Measurements from ENCODE around the gene ISY1.
A peak's percentile ranks its signal among the peaks of the same experiment; 100 is the strongest.
"Not testable (repeated sequence)": the region's sequence is repeated elsewhere in the genome, so short reads cannot be mapped to it uniquely, and the experiment has no call there.

ISY1 gene

DNA sequence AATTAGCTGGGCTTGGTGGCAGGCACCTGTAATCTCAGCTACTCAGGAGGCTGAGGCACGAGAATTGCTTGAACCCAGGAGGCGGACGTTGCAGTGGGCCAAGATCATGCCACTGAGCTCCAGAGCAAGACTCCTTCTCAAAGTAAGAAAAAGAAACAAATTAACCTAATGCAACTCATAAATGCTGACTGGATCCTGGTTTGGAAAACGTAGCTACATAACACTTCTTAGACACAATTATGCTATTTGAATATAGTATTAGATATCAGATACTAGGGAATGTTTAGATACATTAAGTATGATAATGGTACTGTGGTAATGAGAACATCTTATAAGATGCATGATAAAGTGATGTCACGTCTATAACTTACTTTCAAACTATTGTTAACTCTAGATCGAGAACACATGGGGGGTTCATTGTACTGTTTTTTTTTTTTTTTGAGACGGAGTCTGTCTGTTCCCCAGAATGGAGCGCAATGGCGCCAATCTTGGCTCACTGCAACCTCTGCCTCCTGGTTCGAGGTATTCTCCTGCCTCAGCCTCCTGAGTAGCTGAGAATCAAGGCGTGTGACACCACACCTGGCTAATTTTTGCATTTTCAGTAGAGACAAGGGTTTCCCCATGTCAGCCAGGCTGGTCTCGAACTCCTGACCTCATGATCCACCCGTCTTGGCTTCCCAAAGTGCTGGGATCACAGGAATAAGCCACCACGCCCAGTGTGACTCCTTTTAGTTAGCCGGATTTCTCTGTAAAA lies 5.9 kb upstream of the ISY1 start:
- DNase-seq (ENCODE audit: low read depth) = no peak

GRCh38 chr3:129165594-129165993 lies 4.7 kb upstream of the ISY1 start:
- DNase-seq (ENCODE audit: low read depth) = not testable (repeated sequence)

DNA sequence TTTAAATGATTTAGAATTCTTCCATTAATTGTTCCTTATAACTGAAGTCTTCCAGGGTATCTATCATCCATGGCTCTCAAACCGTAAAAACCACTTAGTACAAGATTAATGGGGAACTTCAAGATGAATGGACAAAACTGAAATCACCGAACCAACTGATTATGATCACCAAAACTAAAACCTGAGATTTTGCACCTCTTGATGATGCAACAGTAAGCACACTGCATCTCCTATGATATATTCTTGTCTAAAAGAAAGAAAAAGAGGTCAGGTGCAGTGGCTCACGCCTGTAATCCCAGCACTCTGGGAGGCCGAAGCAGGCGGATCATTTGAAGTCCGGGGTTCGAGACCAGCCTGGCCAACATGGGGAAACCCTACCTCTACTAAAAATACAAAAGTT lies 3.6 kb upstream of the ISY1 start:
- DNase-seq (ENCODE audit: low read depth) = no peak

DNA sequence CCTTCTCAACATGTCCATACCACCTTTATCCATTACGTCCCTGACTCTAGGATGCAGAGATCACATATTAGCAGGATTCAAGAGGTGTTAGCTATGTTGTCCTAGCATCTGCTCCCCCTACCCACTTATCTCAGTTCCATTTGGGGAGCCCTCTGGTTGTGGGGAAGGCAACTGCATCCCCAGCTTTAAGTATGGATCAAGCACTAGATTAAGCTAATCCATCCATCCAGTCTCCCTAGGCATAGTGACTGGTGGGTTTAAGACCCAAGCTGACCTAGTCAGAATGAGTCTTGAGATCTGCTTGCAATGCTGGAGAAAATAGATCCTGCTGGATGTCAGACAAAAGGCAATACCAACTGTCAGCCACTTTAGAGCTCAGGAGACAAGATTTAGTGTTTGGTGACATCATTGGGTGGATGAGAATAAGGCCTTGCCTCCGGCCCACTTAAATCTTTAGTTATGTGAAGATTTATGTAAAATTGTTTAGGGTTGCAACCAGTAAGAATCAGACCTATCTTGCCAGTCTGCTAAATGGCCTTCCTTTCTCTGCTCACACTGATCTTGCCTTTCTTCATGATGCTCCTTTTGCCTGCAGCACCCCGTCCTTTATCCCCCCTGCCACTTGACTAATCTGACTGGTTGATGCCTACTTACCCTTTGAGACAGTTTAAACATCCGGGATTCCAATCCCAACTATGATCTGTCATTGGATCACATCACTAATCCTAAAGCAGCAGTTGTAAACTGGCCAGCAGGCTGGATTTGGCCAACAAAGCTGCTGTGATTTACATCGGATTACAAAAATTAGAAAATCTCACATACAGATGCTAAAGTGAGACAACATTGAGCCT lies 2.1 kb upstream of the ISY1 start:
- no peak for DNase-seq (ENCODE audit: low read depth)

DNA sequence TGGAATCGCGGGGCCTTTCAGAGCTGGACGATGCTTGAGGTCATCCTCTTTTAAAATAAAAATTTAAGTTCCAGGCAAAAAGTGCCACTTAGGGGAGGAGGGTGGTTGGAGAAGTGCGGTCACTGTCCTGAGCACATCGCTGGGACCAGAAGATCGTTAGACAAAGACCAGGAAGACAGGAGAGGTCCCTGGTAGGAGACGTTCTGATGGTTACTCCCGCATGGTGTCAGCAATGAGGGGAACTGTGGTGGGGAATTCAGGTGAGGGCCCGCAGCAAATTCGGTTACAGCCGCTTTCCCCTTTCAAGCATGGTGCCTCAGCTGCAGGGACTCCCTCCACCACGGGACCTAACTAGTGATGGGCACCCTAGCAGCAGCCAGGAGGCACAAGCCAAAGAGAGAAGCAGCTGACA lies 1.0 kb upstream of the ISY1 start:
- DNase-seq (ENCODE audit: low read depth) = no peak

DNA sequence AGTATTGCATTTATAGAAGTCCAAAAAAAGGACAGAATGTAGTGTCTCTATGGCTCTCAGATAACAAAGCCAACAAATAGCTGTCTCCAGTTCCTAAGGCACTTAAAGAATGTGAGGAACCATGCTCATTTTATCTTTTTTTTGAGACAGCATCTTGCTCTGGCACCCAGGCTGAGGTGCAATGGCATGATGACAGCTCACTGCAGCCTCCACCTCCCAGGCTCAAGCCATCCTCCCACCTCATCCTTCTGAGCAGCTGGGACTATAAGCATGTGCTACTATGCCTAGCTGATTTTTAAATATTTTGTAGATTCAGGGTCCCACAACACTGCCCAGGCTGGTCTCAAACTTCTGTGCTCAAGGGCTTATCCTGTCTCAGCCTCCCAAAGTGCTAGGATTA lies 16.1 kb downstream of the ISY1 start:
- no peak for DNase-seq (ENCODE audit: low read depth)

DNA sequence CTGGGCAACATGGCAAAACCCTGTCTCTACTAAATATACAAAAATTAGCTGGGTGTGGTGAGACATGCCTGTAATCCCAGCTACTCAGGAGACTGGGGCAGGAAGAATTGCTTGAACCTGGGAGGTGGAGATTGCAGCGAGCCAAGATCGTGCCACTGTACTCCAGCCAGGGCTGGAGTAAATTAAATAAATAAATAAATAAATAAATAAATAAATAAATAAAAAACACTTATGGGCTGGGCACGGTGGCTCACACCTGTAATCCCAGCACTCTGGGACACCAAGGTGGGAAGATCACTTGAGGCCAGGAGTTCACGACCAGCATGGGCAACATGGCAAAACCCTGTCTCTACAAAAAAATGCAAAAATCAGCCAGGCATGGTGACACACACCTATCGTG lies 19.9 kb downstream of the ISY1 start:
- not testable (repeated sequence) for DNase-seq (ENCODE audit: low read depth)

GRCh38 chr3:129139911-129140310 lies 21.0 kb downstream of the ISY1 start:
- DNase-seq (ENCODE audit: low read depth) = no peak

GRCh38 chr3:129136275-129136674 lies 24.6 kb downstream of the ISY1 start:
- not testable (repeated sequence) for DNase-seq (ENCODE audit: low read depth)

DNA sequence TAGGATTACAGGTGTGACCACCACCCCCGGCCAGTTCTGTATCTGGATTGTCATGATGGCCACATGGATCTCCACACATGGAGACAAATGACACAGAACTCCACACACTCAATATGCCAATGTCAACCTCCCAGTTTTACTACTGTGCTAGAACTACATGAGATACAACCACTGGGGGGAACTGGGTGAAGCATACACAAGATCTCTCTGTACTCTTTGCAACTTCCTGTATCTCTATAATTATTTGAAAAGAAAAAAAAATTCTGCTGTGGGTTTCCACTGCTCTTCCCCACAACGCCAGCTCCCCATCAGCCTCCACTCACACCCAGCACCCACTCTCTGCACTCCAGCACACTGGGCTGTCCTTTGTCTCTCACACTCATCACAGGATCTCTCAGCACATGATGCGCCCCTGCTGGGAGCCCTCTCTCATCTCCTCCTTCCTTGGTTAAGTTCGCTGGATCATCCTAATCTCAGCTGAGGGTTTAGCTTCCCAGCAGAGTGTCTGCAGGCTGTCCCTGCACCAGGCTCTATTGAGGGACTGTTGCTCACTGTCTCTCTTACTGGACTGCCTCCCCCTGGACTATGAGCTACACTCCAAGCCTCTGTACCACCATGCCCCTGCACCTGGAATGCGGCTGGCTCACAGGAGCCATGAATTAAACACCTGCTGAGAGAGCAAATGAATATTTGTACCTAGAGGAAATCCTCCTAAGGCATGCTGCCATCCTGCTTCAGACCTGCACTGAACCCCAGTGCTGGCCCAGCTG lies 28.6 kb downstream of the ISY1 start:
- no peak for DNase-seq (ENCODE audit: low read depth)

- no peak for DNase-seq (ENCODE audit: low read depth)
Measured at GRCh38 chr3:129131465-129132088, 29.3 kb downstream of the ISY1 start.

DNA sequence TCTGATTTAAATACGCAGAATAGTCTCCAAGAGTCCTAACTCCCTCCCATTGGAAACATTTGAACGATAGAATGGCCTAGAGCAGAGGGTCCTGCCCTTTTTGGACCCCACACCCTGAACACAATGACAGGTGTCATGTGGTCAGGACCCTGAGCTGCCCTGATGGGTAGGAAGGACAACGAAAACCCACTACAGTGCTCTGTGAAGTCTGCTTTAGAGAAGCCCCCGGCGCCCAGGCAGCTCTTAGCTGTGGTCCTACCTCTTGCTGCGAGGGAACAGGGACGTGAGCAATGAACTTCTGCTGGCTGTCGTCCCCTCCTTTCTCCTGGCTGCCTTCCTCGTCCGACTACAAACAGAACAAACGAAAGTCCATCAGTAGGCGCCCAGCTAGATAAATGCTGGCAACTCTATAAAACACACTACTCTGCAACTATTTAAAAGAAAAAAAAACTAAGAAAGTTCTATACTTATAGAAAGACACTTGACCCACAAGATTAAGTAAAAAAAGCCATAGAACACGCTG lies 30.5 kb downstream of the ISY1 start:
- DNase-seq (ENCODE audit: low read depth) = no peak

DNA sequence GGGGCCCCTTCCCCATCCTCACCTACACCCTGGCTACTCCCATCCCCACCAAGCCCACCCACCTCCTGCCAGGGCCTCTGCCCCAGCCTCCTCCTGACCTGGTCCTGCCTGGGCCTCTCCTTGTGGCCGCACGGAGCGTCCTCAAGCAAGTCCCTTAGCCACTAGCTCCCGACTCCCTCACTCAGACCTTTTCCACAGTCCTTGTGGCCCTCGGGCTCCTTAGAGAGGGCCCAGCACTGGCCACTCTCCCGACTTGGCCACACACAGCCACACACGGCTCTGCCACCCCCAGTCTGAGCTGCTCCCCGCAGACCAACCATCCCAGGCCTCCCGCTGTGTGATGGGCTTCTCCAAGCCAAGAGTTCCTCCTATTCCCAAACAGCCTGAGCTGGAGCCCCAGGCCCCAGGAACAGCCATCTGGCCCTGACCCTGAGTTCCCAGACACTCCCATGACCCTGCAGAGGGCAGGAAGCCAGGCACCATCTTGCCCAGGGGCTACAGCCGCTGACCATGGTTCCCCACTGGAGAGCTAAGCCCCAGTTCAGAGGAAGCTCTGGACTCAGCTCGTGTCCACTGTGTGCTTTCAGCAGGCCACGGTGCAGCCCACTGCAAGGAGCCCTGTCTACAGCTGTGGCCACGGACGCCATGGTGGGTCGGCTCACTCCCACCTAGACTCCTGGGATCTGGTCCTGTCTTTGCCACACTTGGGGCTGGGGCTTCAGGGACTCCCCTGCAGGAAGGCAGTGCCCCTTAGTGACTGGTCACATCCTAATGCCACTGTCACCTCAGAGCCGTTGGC lies 32.3 kb downstream of the ISY1 start:
- no peak for DNase-seq (ENCODE audit: low read depth)

- DNase-seq (ENCODE audit: low read depth) = no peak
Measured at GRCh38 chr3:129126726-129127280, 34.1 kb downstream of the ISY1 start.

DNA sequence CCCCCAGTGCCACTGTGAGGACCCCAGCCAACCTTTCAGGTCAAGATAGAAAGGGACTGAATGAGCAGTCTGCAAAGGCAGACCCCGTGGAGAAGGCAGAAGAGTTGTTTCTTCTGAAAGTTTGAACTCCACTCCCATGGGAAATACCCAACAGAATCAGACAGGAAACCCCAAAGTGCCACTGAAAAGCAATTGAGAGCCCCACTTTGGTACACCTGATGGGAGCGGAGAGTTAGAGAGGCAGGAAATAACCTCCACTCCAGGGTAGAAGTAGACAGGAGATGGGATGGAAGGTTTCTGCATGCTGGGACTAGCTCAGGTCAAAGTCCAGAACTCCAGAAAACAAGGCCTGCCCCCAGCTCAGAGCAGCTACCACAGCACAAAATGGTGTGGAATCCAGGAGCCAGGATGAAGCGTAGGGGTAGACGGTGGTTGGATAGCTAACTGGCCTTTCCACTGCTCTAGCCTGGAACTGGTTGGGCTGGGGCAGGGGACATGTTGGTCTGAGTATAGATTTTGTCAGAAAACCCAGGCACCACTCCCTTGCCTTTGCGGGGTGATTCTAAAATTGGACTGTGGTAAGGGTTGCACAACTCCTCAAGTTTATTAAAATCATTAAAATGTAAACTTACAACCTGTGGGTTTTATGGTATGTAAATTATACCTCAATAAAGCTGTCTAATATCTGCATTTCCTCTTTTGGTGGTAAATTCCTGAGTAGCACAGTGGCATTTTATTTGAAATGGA lies 37.4 kb downstream of the ISY1 start:
- DNase-seq (ENCODE audit: low read depth) = no peak

- no peak for DNase-seq (ENCODE audit: low read depth)
Measured at GRCh38 chr3:129122412-129123011, 38.4 kb downstream of the ISY1 start.

DNA sequence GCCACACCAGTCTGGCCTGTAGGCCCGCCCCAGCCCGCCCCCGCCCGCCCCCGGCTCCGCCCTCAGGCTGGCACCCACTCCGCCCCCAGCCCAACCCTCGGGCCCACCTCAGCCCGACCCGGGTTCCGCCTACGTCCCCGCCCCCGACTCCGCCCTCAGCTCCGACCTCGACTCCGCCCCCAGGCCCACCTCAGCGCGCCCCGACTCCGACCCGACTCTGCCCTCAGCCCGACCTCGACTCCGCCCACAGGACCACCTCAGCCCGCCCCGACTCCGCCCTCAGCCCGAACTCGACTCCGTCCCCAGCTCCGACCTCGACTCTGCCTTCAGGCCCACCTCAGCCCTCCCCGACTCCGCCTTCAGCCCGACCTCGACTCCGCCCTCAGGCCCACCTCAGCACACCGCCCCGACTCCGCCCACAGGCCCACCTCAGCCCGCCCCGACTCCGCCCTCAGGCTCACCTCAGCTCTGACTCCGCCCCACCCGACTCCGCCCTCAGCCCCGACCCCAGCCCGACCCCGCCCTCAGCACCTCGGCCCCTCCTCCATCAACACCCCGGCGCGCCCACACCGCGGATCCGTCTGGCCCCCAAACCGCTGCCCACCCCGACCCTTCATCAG lies 39.0 kb downstream of the ISY1 start, which contains the start of gene RAB43:
RAB43 (minus strand) TSS at position 13 of the 620 bp plus-strand sequence. CDS start 315 bp downstream, outside the sequence.
- DNase-seq (ENCODE audit: low read depth) = peak; percentile 86

DNA sequence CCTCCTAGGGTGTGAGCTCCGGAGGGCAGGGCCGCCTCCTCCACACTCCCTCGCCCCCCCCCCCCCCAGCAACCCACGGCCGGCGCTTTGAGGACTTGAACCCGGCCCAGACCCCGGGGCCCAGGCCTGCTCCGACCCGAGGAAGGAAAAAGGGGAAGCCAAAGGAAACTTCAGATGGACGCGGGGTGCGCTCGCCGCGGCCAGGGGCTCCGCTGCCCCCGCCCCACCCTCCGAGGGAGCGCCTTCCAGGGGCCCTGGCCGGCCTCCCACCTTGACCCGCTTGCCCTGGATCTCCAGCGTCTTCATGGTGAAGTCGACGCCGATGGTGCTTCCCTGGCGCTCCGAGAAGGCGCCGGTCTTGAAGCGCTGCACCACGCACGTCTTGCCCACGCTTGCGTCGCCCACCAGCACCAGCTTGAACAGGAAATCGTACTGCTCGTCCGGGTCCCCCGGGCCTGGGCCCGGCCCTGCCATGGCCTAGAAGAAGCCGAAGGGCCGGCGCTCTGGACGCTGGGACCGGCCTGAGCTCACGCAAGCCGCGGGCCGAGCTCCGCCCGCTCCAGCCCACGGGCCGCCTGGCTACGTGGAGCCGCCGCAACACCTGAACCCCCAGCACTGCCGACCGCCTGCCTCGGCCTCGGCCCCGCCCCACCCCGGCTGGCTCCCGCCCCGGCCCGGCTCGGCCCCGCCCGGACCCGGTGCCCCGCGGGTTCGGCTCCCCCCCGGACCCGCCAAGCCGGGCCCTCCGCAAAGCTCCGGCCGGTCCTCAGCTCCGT lies 39.7 kb downstream of the ISY1 start:
- no peak for DNase-seq (ENCODE audit: low read depth)
